Measurements from ENCODE around the gene ANKS3. TPM values are rescaled to one million over a fixed set of nuclear protein-coding genes. Genes with fewer than 3 reads are reported as not detected.

The ANKS3 gene
- total and polyA plus RNA-seq, 2 experiments from 2014 or later = 22.5 to 24.9 TPM

DNA sequence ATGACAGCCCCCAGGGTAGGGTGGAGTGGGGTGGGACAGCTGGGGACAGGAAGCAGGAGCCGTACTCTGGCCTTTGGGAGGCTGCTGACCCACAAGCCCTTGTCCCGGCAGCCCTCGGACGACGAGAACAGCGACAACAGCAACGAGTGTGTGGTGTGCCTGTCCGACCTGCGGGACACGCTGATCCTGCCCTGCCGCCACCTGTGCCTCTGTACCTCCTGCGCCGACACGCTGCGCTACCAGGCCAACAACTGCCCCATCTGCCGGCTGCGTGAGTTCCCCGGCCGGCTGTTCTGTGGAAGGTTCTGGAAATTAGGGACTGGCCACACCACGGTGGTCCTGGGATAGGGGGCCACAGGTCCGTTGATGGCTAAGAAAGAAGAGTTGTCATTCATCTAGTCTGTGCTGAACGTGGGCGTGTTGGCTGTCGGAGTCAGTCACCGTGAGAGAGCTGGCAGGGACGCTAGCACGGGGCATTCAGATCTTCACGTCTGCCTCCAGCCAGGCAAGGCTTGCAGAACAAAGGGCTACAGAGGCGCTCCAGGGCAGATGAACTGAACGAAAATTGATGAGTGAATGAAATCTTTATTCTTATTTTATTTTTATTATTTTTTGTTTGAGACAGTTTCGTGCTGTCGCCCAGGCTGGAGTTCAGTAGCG, 60.6 kb downstream of the ANKS3 start:
- Histone ChIP-seq H3K27ac (ENCODE audit: low read depth) (0 out of 2 replicates have a peak overlapping the region, but pooled peaks have one; percentile 32), H3F3A (replicated peaks; ENCODE audit: low read depth) (peaks cover 12% of the 10 kb centered on the region; the same call in 1 of the 2 replicates), H4K20me1 (replicated peaks; ENCODE audit: insufficient read depth) (no peaks in the 10 kb centered on the region; the same call in 1 of the 2 replicates), H2AFZ (no peak overlapping the region), H3K4me2 (no peak overlapping the region), H3K9me2 (ENCODE audit: insufficient read depth) (no peaks in the 10 kb centered on the region), H3K36me3 (ENCODE audit: insufficient read depth) (peaks cover 5% of the 10 kb centered on the region), H3K4me1 (ENCODE audit: insufficient read depth) (no peaks in the 10 kb centered on the region), H3K27me3 (ENCODE audit: insufficient read depth) (no peaks in the 10 kb centered on the region), H3K79me2 (replicated peaks; ENCODE audit: insufficient read depth) (no peaks in the 10 kb centered on the region), H3K4me3 (no peak overlapping the region)
- Mint-ChIP-seq H3K4me3 (no peak overlapping the region), H3K27ac (0 out of 2 replicates have a peak overlapping the region, but pooled peaks have one; percentile 23), H3K36me3 (ENCODE audit: low read depth) (peaks cover 15% of the 10 kb centered on the region), H3K9me3 (no peaks in the 10 kb centered on the region), H3K4me1 (peaks cover 12% of the 10 kb centered on the region), H3K27me3 (ENCODE audit: insufficient read depth, low read depth, poor library complexity) (peaks cover 5% of the 10 kb centered on the region)
- TF ChIP-seq, protein P1, sequence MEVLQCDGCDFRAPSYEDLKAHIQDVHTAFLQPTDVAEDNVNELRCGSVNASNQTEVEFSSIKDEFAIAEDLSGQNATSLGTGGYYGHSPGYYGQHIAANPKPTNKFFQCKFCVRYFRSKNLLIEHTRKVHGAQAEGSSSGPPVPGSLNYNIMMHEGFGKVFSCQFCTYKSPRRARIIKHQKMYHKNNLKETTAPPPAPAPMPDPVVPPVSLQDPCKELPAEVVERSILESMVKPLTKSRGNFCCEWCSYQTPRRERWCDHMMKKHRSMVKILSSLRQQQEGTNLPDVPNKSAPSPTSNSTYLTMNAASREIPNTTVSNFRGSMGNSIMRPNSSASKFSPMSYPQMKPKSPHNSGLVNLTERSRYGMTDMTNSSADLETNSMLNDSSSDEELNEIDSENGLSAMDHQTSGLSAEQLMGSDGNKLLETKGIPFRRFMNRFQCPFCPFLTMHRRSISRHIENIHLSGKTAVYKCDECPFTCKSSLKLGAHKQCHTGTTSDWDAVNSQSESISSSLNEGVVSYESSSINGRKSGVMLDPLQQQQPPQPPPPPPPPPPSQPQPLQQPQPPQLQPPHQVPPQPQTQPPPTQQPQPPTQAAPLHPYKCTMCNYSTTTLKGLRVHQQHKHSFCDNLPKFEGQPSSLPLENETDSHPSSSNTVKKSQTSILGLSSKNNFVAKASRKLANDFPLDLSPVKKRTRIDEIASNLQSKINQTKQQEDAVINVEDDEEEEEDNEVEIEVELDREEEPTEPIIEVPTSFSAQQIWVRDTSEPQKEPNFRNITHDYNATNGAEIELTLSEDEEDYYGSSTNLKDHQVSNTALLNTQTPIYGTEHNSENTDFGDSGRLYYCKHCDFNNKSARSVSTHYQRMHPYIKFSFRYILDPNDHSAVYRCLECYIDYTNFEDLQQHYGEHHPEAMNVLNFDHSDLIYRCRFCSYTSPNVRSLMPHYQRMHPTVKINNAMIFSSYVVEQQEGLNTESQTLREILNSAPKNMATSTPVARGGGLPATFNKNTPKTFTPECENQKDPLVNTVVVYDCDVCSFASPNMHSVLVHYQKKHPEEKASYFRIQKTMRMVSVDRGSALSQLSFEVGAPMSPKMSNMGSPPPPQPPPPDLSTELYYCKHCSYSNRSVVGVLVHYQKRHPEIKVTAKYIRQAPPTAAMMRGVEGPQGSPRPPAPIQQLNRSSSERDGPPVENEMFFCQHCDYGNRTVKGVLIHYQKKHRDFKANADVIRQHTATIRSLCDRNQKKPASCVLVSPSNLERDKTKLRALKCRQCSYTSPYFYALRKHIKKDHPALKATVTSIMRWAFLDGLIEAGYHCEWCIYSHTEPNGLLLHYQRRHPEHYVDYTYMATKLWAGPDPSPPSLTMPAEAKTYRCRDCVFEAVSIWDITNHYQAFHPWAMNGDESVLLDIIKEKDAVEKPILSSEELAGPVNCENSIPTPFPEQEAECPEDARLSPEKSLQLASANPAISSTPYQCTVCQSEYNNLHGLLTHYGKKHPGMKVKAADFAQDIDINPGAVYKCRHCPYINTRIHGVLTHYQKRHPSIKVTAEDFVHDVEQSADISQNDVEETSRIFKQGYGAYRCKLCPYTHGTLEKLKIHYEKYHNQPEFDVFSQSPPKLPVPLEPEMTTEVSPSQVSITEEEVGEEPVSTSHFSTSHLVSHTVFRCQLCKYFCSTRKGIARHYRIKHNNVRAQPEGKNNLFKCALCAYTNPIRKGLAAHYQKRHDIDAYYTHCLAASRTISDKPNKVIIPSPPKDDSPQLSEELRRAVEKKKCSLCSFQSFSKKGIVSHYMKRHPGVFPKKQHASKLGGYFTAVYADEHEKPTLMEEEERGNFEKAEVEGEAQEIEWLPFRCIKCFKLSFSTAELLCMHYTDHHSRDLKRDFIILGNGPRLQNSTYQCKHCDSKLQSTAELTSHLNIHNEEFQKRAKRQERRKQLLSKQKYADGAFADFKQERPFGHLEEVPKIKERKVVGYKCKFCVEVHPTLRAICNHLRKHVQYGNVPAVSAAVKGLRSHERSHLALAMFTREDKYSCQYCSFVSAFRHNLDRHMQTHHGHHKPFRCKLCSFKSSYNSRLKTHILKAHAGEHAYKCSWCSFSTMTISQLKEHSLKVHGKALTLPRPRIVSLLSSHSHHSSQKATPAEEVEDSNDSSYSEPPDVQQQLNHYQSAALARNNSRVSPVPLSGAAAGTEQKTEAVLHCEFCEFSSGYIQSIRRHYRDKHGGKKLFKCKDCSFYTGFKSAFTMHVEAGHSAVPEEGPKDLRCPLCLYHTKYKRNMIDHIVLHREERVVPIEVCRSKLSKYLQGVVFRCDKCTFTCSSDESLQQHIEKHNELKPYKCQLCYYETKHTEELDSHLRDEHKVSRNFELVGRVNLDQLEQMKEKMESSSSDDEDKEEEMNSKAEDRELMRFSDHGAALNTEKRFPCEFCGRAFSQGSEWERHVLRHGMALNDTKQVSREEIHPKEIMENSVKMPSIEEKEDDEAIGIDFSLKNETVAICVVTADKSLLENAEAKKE (CRISPR knock-in tag; IDR thresholded peaks at IDR 0.05) = no peak
- TF ChIP-seq, protein P2, sequence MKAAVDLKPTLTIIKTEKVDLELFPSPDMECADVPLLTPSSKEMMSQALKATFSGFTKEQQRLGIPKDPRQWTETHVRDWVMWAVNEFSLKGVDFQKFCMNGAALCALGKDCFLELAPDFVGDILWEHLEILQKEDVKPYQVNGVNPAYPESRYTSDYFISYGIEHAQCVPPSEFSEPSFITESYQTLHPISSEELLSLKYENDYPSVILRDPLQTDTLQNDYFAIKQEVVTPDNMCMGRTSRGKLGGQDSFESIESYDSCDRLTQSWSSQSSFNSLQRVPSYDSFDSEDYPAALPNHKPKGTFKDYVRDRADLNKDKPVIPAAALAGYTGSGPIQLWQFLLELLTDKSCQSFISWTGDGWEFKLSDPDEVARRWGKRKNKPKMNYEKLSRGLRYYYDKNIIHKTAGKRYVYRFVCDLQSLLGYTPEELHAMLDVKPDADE (IDR thresholded peaks at IDR 0.05) = no peak
- no peak for TF ChIP-seq CREB1 (CRISPR knock-in tag; IDR thresholded peaks at IDR 0.05; ENCODE audit: low read depth)
- no peak for TF ChIP-seq POLR2AphosphoS5 (IDR thresholded peaks at IDR 0.05; ENCODE audit: low read depth)
- TF ChIP-seq, protein P3, sequence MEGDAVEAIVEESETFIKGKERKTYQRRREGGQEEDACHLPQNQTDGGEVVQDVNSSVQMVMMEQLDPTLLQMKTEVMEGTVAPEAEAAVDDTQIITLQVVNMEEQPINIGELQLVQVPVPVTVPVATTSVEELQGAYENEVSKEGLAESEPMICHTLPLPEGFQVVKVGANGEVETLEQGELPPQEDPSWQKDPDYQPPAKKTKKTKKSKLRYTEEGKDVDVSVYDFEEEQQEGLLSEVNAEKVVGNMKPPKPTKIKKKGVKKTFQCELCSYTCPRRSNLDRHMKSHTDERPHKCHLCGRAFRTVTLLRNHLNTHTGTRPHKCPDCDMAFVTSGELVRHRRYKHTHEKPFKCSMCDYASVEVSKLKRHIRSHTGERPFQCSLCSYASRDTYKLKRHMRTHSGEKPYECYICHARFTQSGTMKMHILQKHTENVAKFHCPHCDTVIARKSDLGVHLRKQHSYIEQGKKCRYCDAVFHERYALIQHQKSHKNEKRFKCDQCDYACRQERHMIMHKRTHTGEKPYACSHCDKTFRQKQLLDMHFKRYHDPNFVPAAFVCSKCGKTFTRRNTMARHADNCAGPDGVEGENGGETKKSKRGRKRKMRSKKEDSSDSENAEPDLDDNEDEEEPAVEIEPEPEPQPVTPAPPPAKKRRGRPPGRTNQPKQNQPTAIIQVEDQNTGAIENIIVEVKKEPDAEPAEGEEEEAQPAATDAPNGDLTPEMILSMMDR (conservative IDR thresholded peaks at IDR 0.05; ENCODE audit: low read depth in 2 of 2) = no peak
- no peak for TF ChIP-seq EZH2 (IDR thresholded peaks at IDR 0.05; ENCODE audit: low read depth, unreplicated experiment)
- TF ChIP-seq ZNF114 (CRISPR knock-in tag; IDR thresholded peaks at IDR 0.05) = no peak
- TF ChIP-seq EZH2phosphoT487 (IDR thresholded peaks at IDR 0.05; ENCODE audit: unreplicated experiment) = no peak
- no peak for TF ChIP-seq STAT1 (IDR thresholded peaks at IDR 0.05; ENCODE audit: unreplicated experiment)
- no peak for TF ChIP-seq JUNB (IDR thresholded peaks at IDR 0.05; ENCODE audit: unreplicated experiment)
- TF ChIP-seq ZNF331 (CRISPR knock-in tag; IDR thresholded peaks at IDR 0.05; ENCODE audit: low read depth) = no peak
- TF ChIP-seq, protein P4, sequence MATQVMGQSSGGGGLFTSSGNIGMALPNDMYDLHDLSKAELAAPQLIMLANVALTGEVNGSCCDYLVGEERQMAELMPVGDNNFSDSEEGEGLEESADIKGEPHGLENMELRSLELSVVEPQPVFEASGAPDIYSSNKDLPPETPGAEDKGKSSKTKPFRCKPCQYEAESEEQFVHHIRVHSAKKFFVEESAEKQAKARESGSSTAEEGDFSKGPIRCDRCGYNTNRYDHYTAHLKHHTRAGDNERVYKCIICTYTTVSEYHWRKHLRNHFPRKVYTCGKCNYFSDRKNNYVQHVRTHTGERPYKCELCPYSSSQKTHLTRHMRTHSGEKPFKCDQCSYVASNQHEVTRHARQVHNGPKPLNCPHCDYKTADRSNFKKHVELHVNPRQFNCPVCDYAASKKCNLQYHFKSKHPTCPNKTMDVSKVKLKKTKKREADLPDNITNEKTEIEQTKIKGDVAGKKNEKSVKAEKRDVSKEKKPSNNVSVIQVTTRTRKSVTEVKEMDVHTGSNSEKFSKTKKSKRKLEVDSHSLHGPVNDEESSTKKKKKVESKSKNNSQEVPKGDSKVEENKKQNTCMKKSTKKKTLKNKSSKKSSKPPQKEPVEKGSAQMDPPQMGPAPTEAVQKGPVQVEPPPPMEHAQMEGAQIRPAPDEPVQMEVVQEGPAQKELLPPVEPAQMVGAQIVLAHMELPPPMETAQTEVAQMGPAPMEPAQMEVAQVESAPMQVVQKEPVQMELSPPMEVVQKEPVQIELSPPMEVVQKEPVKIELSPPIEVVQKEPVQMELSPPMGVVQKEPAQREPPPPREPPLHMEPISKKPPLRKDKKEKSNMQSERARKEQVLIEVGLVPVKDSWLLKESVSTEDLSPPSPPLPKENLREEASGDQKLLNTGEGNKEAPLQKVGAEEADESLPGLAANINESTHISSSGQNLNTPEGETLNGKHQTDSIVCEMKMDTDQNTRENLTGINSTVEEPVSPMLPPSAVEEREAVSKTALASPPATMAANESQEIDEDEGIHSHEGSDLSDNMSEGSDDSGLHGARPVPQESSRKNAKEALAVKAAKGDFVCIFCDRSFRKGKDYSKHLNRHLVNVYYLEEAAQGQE (IDR thresholded peaks at IDR 0.05; ENCODE audit: unreplicated experiment) = no peak
- no peak for TF ChIP-seq NANOG (IDR thresholded peaks at IDR 0.05; ENCODE audit: borderline replicate concordance)
- DNase-seq (ENCODE audit: low spot score) (no peak), ATAC-seq (no peak)
